ENCODE results near the gene NOSTRIN. TPM values are rescaled to one million over a fixed set of nuclear protein-coding genes. Genes with fewer than 3 reads are reported as not detected.

Gene NOSTRIN
- total RNA-seq, 2 experiments from 2014 or later = not detected

DNA sequence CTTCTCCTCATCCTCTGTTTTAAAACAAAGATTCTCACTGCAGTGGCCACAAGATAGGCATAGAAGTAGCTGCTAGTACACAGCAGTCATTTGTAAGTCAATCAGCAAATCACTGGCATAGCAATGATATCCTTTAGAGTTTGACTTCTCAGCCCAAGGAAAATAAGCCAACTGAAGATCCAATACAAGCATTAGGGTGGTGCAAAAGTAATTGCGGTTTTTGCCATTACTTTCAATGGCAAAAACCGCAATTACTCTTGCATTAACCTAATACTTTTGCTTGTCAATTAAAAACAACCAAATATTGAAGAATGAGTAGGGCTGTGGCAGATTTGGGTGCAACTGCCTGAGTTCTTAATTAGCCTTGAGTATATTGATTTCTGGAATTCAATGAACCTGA lies 101.5 kb downstream of the NOSTRIN start:
- BruUV-seq (replicated peaks) = no TSS peak
- TF ChIP-seq, protein P1, sequence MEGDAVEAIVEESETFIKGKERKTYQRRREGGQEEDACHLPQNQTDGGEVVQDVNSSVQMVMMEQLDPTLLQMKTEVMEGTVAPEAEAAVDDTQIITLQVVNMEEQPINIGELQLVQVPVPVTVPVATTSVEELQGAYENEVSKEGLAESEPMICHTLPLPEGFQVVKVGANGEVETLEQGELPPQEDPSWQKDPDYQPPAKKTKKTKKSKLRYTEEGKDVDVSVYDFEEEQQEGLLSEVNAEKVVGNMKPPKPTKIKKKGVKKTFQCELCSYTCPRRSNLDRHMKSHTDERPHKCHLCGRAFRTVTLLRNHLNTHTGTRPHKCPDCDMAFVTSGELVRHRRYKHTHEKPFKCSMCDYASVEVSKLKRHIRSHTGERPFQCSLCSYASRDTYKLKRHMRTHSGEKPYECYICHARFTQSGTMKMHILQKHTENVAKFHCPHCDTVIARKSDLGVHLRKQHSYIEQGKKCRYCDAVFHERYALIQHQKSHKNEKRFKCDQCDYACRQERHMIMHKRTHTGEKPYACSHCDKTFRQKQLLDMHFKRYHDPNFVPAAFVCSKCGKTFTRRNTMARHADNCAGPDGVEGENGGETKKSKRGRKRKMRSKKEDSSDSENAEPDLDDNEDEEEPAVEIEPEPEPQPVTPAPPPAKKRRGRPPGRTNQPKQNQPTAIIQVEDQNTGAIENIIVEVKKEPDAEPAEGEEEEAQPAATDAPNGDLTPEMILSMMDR (conservative IDR thresholded peaks at IDR 0.05; ENCODE audit: low read length) = no peak
- TF ChIP-seq EZH2phosphoT487 (IDR thresholded peaks at IDR 0.05; ENCODE audit: borderline replicate concordance, low read depth, low read length) = no peak

DNA sequence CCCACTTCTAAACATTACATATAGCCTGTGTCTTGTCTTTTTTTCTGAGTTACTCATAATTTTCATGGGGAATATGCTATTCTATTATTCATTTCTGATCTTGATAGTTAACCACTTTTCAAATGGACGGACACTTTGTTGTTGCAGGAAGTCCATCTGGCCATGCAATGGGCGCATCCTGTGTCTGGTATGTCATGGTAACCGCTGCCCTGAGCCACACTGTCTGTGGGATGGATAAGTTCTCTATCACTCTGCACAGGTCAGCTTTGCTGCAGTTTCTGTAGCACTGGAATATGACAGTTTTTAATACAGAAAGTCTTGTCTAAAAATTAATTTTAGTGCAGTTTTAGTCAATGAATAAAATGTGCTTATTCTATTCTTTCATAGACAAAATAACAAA lies 101.9 kb downstream of the NOSTRIN start:
- POLR2A ChIA-PET = no interaction called here
- no peak for DNase-seq (ENCODE audit: low spot score)
- Histone ChIP-seq H4K20me1 (ENCODE audit: insufficient read depth, low read length) (no peaks in the 10 kb centered on the region), H3K4me1 (ENCODE audit: insufficient read depth, low read length, poor library complexity, severe bottlenecking) (no peaks in the 10 kb centered on the region), H3K27ac (ENCODE audit: low read depth, low read length, poor library complexity, severe bottlenecking) (no peak overlapping the region), H3K4me2 (ENCODE audit: low read length) (no peak overlapping the region), H3K9me3 (ENCODE audit: low read length) (no peaks in the 10 kb centered on the region), H3K4me3 (ENCODE audit: low read depth, low read length, poor library complexity, severe bottlenecking) (no peak overlapping the region), H3K36me3 (ENCODE audit: insufficient read depth, low read length) (no peaks in the 10 kb centered on the region), H3K79me2 (ENCODE audit: insufficient read depth, low read depth, low read length) (no peaks in the 10 kb centered on the region), H3K9me2 (ENCODE audit: insufficient read depth, low read length) (no peaks in the 10 kb centered on the region), H2AFZ (ENCODE audit: low read length) (no peak overlapping the region)
- CTCF ChIA-PET (ENCODE audit: unreplicated experiment) = no interaction called here
- no peak for TF ChIP-seq EZH2phosphoT487 (IDR thresholded peaks at IDR 0.05; ENCODE audit: borderline replicate concordance, low read depth, low read length)
- TF ChIP-seq, protein P1 (conservative IDR thresholded peaks at IDR 0.05; ENCODE audit: low read length) = no peak
- intact Hi-C loops (cut with micrococcal nuclease; ENCODE audit: unreplicated experiment) = no loop called here
- no TSS peak for BruUV-seq (replicated peaks)

More for the DNA sequence above, 101.5 kb downstream of the NOSTRIN start:
- H2AFZ ChIP-seq (ENCODE audit: low read length) = no peak overlapping the region
- ChIA-PET CTCF (ENCODE audit: unreplicated experiment) (no interaction called here), POLR2A (no interaction called here)
- H3K9me3 ChIP-seq (ENCODE audit: low read length) = no peaks in the 10 kb centered on the region
- H3K9me2 ChIP-seq (ENCODE audit: insufficient read depth, low read length) = no peaks in the 10 kb centered on the region
- no peak overlapping the region for H3K27ac ChIP-seq (ENCODE audit: low read depth, low read length, poor library complexity, severe bottlenecking)
- no peaks in the 10 kb centered on the region for H3K4me1 ChIP-seq (ENCODE audit: insufficient read depth, low read length, poor library complexity, severe bottlenecking)
- intact Hi-C loops (cut with micrococcal nuclease; ENCODE audit: unreplicated experiment) = no loop called here
- no peak overlapping the region for H3K4me2 ChIP-seq (ENCODE audit: low read length)
- no peak for DNase-seq (ENCODE audit: low spot score)
- H3K79me2 ChIP-seq (ENCODE audit: insufficient read depth, low read depth, low read length) = no peaks in the 10 kb centered on the region
- no peaks in the 10 kb centered on the region for H4K20me1 ChIP-seq (ENCODE audit: insufficient read depth, low read length)
- no peaks in the 10 kb centered on the region for H3K36me3 ChIP-seq (ENCODE audit: insufficient read depth, low read length)
- H3K4me3 ChIP-seq (ENCODE audit: low read depth, low read length, poor library complexity, severe bottlenecking) = no peak overlapping the region

DNA sequence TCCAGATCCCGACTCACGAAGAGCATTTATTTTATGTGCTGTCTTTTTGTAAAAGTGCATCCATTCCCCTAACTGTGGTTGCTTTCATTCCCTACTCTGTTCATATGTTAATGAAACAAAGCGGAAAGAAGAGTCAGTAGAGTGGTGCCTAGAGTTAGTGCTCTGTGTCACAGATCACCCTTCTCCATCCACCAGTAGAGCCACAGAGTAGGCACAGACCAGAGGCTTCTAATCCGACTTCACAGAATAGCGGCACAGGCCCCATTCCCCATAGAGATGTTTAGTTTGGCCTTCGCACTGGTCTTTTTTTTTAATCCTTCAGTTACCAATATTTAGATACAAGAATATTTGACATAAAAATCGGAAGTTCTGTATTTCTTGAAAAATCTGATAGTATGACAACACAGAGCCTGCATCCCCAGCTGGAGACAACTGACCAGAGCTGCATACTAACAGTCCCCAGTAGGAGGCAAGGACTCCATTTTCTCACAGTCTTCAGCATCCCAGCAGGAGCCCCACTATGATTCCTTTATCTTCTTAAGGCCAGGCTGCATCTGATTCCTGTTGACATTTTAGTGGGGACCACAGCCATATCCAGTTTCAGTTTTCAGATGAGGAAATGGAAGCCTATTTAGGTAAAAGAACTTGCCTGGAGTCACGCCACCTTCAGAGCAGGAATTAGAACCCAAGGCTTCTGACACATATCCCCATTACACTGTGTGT lies 105.7 kb downstream of the NOSTRIN start:
- Histone ChIP-seq H3K79me2 (ENCODE audit: insufficient read depth, low read depth, low read length) (no peaks in the 10 kb centered on the region), H3K4me1 (ENCODE audit: insufficient read depth, low read length, poor library complexity, severe bottlenecking) (no peaks in the 10 kb centered on the region), H3K27ac (ENCODE audit: low read depth, low read length, poor library complexity, severe bottlenecking) (no peak overlapping the region), H3K36me3 (ENCODE audit: insufficient read depth, low read length) (no peaks in the 10 kb centered on the region), H3K4me2 (ENCODE audit: low read length) (no peak overlapping the region), H3K9me2 (ENCODE audit: insufficient read depth, low read length) (no peaks in the 10 kb centered on the region), H2AFZ (ENCODE audit: low read length) (no peak overlapping the region), H4K20me1 (ENCODE audit: insufficient read depth, low read length) (no peaks in the 10 kb centered on the region), H3K4me3 (ENCODE audit: low read depth, low read length, poor library complexity, severe bottlenecking) (no peak overlapping the region), H3K9me3 (ENCODE audit: low read length) (no peaks in the 10 kb centered on the region)
- ChIA-PET POLR2A (no interaction called here), CTCF (ENCODE audit: unreplicated experiment) (no interaction called here)
- TF ChIP-seq, protein P1 (conservative IDR thresholded peaks at IDR 0.05; ENCODE audit: low read length) = no peak
- TF ChIP-seq EZH2phosphoT487 (IDR thresholded peaks at IDR 0.05; ENCODE audit: borderline replicate concordance, low read depth, low read length) = no peak
- intact Hi-C loops (cut with micrococcal nuclease; ENCODE audit: unreplicated experiment) = no loop called here
- BruUV-seq (replicated peaks) = no TSS peak
- no peak for DNase-seq (ENCODE audit: low spot score)

Data from OCI-LY7 (cell line).